PC-9 (cell line): ENCODE measurements around the gene LHFPL2. TPM values are rescaled to one million over a fixed set of nuclear protein-coding genes. Genes with fewer than 3 reads are reported as not detected.

Experiments
- BruUV-seq: library from RNA; stranded (reverse); fragments of 400-500 nt; replicated peaks from 2 replicates; lab custom pipeline; 2021; lab: Mats Ljungman, UMichigan
- CTCF ChIA-PET: fragments of 300-600 bp; sonication (Branson Sonifier 250); formaldehyde crosslinking; loops from one replicate; lab custom pipeline; 2022; ENCODE audit warnings: antibody characterized with exemption; lab: Charles Lee
- POLR2A ChIA-PET: fragments of 300-600 bp; sonication (Branson Sonifier 250); formaldehyde crosslinking; loops from one replicate; lab custom pipeline; 2022; ENCODE audit warnings: antibody characterized with exemption; ENCODE audit not compliant: unreplicated experiment; lab: Charles Lee
- DNase-seq, 2 experiments: peaks; one replicate each; pipeline versions ENCODE4 v3.0.0 to v3.0.0-alpha.2; 2015 to 2022; ENCODE audit warnings: mixed read lengths in 1 of 2
- H2AFZ ChIP-seq: fragments of 200-600 bp; sonication (generic); 2 replicates; pipeline ENCODE4 v1.8.1; 2017; ENCODE audit warnings: antibody characterized with exemption
- H3F3A ChIP-seq: fragments of 200-600 bp; sonication (generic); 2 replicates; pipeline ENCODE4 v1.8.1; 2017; ENCODE audit warnings: antibody characterized with exemption, mild to moderate bottlenecking, low read depth; ENCODE audit not compliant: insufficient read depth
- H3K27ac ChIP-seq: fragments of 200-600 bp; sonication (generic); 2 replicates; pipeline ENCODE4 v1.6.1; 2016; ENCODE audit warnings: mixed run types
- H3K27me3 ChIP-seq: fragments of 200-600 bp; sonication (generic); 2 replicates; pipeline ENCODE4 v1.6.1; 2016; ENCODE audit warnings: low read depth, mixed run types; ENCODE audit not compliant: insufficient read depth
- H3K36me3 ChIP-seq: fragments of 200-600 bp; sonication (generic); 2 replicates; pipeline ENCODE4 v1.6.1; 2016; ENCODE audit warnings: low read depth, mixed run types
- H3K4me1 ChIP-seq: fragments of 200-600 bp; sonication (generic); replicated peaks from 2 replicates; pipeline ENCODE4 v1.6.1; 2016; ENCODE audit warnings: mixed run types; ENCODE audit not compliant: insufficient read depth
- H3K4me2 ChIP-seq: fragments of 200-600 bp; sonication (generic); 2 replicates; pipeline ENCODE4 v1.6.1; 2017; ENCODE audit warnings: mixed run types
- H3K4me3 ChIP-seq: fragments of 200-600 bp; sonication (generic); 2 replicates; pipeline ENCODE4 v1.6.1; 2016; ENCODE audit warnings: mixed run types
- H3K79me2 ChIP-seq: fragments of 200-600 bp; sonication (generic); 2 replicates; pipeline ENCODE4 v1.6.1; 2017; ENCODE audit warnings: low read depth, mixed run types
- H3K9me2 ChIP-seq: fragments of 200-600 bp; sonication (generic); 2 replicates; pipeline ENCODE4 v1.8.1; 2017; ENCODE audit warnings: mild to moderate bottlenecking; ENCODE audit not compliant: insufficient read depth
- H3K9me3 ChIP-seq: fragments of 200-600 bp; sonication (generic); 2 replicates; pipeline ENCODE4 v1.8.1; 2016; ENCODE audit warnings: low read depth; ENCODE audit not compliant: insufficient read depth
- H4K20me1 ChIP-seq: fragments of 200-600 bp; sonication (generic); 2 replicates; pipeline ENCODE4 v1.8.1; 2017; ENCODE audit not compliant: insufficient read depth
- CTCF ChIP-seq: fragments of 200-600 bp; sonication (generic); conservative IDR thresholded peaks from 2 replicates; pipeline ENCODE4 v1.6.1; 2017; ENCODE audit warnings: mixed run types, antibody characterized with exemption, mild to moderate bottlenecking, moderate library complexity
- EZH2 ChIP-seq: fragments of 200-600 bp; sonication (generic); IDR thresholded peaks from 2 replicates; pipeline ENCODE4 v1.8.0; 2017; ENCODE audit warnings: antibody characterized with exemption, low read depth
- intact Hi-C: fragments of 100-400 bp; cut with micrococcal nuclease; formaldehyde crosslinking; loops from one replicate; pipeline ENCODE4 v1.10.0; 2022; ENCODE audit not compliant: unreplicated experiment
- total RNA-seq: library from RNA; stranded (reverse); gene quantifications from 2 replicates; pipeline ENCODE4 v1.2.3, GENCODE V29; 2021

Gene LHFPL2
- total RNA-seq, 1 experiment from 2014 or later: 10.1 TPM

GRCh38 chr5:78627175-78627574, 21.4 kb downstream of the LHFPL2 start:
- Histone ChIP-seq H3K79me2 (no peaks in the 10 kb centered on the region; the same call in 1 of the 2 replicates), H3K36me3 (peaks cover 27% of the 10 kb centered on the region), H3K4me3 (no peak overlapping the region), H4K20me1 (no peaks in the 10 kb centered on the region), H3K9me2 (no peaks in the 10 kb centered on the region), H3K4me2 (no peak overlapping the region), H3K4me1 (peaks cover 17% of the 10 kb centered on the region), H3F3A (peaks cover 5% of the 10 kb centered on the region), H3K27ac (no peak overlapping the region), H3K27me3 (no peaks in the 10 kb centered on the region), H3K9me3 (no peaks in the 10 kb centered on the region), H2AFZ (no peak overlapping the region)
- POLR2A ChIA-PET: no interaction called here
- BruUV-seq: no TSS peak
- peak; percentile 45 for TF ChIP-seq CTCF
- TF ChIP-seq EZH2: no peak
- no peak for DNase-seq
- CTCF ChIA-PET: interaction anchor here (1.0 kb wide), 1 partner anchor 33 kb away, joined by 3 read pairs; no protein-coding TSS in a partner anchor
- intact Hi-C loops: no loop called here

- H3K36me3 ChIP-seq: peaks cover 24% of the 10 kb centered on the region
- H3K79me2 ChIP-seq: no peaks in the 10 kb centered on the region; the same call in 1 of the 2 replicates
- no peaks in the 10 kb centered on the region for H4K20me1 ChIP-seq
- H3K4me3 ChIP-seq: no peak overlapping the region
- TF ChIP-seq CTCF (no peak), EZH2 (no peak)
- no peak overlapping the region for H2AFZ ChIP-seq
- no peak for DNase-seq
- H3K27me3 ChIP-seq: no peaks in the 10 kb centered on the region
- H3F3A ChIP-seq: peaks cover 3% of the 10 kb centered on the region; the same call in 1 of the 2 replicates
- no TSS peak for BruUV-seq
- CTCF ChIA-PET: no interaction called here
- intact Hi-C loops: no loop called here
- H3K4me1 ChIP-seq: peaks cover 7% of the 10 kb centered on the region; the same call in 1 of the 2 replicates
- H3K27ac ChIP-seq: no peak overlapping the region
- no peak overlapping the region for H3K4me2 ChIP-seq
- POLR2A ChIA-PET: no interaction called here
- H3K9me3 ChIP-seq: no peaks in the 10 kb centered on the region
- H3K9me2 ChIP-seq: no peaks in the 10 kb centered on the region
Observed at GRCh38 chr5:78626009-78626571, 22.5 kb downstream of the LHFPL2 start.

GRCh38 chr5:78624992-78625391, 23.6 kb downstream of the LHFPL2 start:
- H4K20me1 ChIP-seq: no peaks in the 10 kb centered on the region
- H3K4me2 ChIP-seq: no peak overlapping the region
- H2AFZ ChIP-seq: no peak overlapping the region
- peaks cover 7% of the 10 kb centered on the region; the same call in 1 of the 2 replicates for H3K4me1 ChIP-seq
- no peaks in the 10 kb centered on the region for H3K27me3 ChIP-seq
- H3K9me3 ChIP-seq: no peaks in the 10 kb centered on the region
- DNase-seq: no peak
- H3F3A ChIP-seq: peaks cover 3% of the 10 kb centered on the region; the same call in 1 of the 2 replicates
- no TSS peak for BruUV-seq
- peaks cover 3% of the 10 kb centered on the region; the same call in 1 of the 2 replicates for H3K79me2 ChIP-seq
- intact Hi-C loops: no loop called here
- no peak overlapping the region for H3K27ac ChIP-seq
- no peaks in the 10 kb centered on the region for H3K9me2 ChIP-seq
- TF ChIP-seq EZH2 (no peak), CTCF (no peak)
- ChIA-PET CTCF (no interaction called here), POLR2A (no interaction called here)
- no peak overlapping the region for H3K4me3 ChIP-seq
- peaks cover 22% of the 10 kb centered on the region; the same call in 1 of the 2 replicates for H3K36me3 ChIP-seq
